GM21360 (cell line): ENCODE results near the gene WDR72.
"Not testable (repeated sequence)": the region's sequence is repeated elsewhere in the genome, so short reads cannot be mapped to it uniquely, and the experiment has no call there.

ENCODE experiments used
- ATAC-seq: cut with Tn5 transposase; IDR thresholded peaks from one replicate; pipeline ENCODE4 v1.9.1; 2021; ENCODE audit warnings: mild to moderate bottlenecking, moderate library complexity; ENCODE audit not compliant: unreplicated experiment

Gene WDR72

DNA sequence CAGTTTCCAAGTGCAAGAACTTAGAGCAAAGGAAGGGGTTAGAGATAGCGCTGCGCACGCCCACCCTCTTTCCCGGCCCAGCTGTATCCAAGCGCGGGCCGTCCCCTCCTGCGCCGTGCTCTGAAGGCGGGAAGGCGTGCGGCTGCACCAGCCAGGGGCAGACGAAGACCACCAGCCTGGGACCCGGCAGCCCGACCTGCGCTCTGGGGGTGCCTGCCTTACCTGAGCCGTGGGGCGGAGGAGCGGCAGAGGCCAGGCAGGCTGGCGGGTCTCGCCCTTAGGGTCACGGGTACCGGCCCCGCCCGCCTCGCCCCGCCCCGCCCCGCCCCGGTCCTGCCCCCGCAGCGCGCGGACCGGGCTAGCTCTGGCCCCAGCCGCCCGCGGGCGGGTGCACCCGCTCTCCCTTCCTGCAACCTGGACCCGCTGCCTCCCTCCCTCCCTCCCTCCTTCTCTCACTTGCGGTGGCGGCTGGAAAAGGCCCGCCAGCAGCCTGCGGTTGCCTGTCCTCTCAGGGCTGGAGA is at the start of gene WDR72:
Gene WDR72, minus strand, starts transcription at position 253 of the 521 bp plus-strand sequence. CDS start 26,514 bp downstream, outside the sequence.
- no peak for ATAC-seq

- ATAC-seq: no peak
These were observed 48.7 kb upstream of the WDR72 start for GRCh38 chr15:53808058-53808706.

- ATAC-seq: no peak
These were observed 48.0 kb upstream of the WDR72 start for GRCh38 chr15:53807501-53807900.

- no peak for ATAC-seq
These were observed 43.2 kb upstream of the WDR72 start for GRCh38 chr15:53802672-53803071.

- ATAC-seq: no peak
These were observed 32.1 kb upstream of the WDR72 start for GRCh38 chr15:53791581-53791980.

DNA sequence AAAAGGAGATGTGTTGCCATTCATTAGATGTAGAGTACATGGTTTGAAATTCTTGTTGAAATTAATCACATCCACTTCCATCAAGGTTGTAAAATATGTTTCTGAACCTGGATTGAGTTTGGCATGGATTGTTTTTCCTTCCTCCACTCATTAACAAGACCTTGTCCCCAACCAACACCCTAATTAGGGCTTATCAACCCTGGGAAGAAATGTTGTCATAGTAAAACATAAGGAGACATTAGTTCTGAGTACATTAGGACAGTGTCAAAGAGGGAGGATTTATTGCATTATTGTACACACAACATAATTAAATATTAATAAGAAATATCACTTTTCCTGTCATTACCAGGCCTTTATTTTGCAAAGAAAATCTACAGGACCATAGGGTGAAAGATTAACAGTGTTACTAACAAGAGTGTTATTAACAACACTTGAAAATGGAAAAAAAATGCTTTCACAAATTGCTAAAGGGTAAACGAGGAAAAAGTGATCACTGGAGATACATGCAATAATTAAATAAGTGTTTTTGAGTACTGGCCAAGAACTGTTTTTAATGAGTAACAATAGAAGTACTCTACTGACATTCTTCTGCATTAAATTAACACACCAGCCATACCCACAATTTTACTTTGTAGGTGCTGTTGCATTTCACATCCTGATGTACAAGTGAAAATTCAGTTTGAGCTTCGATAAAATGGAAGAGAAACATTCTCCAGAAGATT is 30.4 kb upstream of the WDR72 start:
- no peak for ATAC-seq

DNA sequence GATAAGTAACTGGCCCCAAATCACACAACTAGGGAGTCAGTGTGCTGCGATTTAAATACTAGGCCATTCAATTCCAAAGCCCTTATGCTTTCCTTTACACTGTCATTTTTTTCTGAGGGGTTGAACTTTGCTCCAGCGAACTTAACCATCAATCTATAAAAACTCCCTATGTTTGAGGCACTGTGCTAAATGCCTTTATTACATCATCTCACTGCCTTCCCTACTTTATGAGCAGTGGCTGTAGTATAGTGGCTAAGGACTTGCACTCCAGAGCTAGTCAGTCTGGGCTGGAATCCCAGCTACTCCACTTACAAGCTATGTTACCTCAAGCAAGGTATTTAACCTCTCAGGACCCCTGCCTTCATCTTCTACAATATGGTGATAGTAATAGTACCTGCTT is 26.9 kb upstream of the WDR72 start:
- ATAC-seq: no peak

- not testable (repeated sequence) for ATAC-seq
These were observed 25.8 kb upstream of the WDR72 start for GRCh38 chr15:53785241-53785640.

DNA sequence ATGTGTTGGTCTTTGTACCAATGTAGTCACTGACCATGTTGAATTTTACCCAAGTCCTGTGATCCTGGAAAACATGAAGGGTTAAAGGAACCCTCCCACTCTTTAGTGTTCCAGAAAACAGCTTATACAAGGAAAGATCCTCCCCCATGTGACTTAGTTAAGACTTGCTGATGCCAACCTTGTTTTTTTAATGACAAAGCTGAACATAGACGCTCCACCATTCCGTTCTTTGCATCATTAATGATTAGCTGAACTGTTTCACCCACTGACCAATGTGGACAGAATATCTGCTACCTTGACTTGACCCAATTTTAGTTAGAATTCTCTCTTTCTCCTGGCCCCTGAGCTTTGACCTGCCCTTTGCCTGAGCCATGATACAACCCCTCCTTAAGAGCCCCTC is 3.5 kb upstream of the WDR72 start:
- no peak for ATAC-seq

- no peak for ATAC-seq
These were observed 1.1 kb downstream of the WDR72 start for GRCh38 chr15:53758412-53758811.

DNA sequence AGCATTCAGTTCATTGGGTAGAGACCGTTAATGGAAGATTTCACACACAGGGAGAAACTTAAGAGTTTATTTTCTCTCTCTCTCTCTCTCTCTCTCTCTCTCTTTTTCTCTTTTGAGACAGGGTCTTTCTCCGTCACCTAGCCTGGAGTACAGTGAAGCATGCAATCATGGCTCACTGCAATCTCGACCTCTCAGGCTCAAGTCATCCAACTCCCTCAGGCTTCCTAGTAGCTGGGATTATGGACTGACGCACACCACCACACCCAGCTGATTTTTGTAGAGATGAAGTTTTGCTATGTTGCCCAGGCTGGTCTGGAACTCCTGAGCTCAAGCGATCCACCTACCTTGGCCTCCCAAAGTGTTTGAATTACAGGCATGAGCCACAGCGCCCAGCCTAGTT is 1.6 kb downstream of the WDR72 start:
- ATAC-seq: no peak

GRCh38 chr15:53753813-53754212 is 5.7 kb downstream of the WDR72 start:
- no peak for ATAC-seq

DNA sequence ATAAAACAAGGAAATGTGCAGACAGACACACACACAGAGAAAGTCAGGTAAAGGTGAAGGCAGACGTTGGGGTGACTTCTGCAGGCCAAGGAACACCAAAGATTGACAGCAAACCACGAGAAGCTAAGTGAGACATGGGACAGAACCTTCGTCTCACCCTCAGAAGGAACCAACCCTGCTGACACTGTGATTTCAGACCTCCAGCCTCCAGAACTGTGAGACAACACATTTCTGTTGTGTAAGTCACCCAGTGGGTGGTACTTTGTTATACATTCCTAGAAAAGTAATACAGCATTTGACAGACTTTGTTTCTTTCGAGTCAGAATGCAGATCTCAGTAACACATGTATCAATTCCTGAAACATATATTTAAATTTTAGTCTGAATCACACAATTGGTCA is 7.1 kb downstream of the WDR72 start:
- no peak for ATAC-seq

DNA sequence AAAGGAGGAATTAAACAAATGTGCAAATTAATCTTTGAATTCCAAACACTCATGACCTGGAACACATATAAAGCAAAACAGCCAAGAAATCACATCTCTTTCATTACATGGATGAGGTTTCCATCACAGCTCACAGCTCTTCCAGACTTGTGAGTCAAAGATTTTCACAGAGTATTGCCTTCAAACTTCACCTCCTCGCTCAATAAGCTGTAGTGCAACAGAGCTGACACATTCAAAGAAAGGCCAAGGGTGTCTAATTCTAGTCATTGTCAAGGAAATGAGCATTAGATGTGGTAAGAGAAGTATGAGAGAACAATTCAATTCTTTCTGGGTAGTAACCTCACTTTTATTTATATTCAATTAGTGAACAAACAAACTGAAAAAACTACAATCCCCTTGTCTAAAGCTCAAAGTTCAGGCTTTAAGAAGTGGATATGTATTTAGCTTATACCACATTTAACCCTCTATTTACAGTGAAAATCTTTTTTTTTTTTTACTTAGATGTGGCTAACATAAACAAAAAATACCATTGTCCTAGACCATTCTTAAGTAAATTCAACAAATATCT is 11.9 kb downstream of the WDR72 start:
- ATAC-seq: no peak

- ATAC-seq: no peak
These were observed 13.4 kb downstream of the WDR72 start for GRCh38 chr15:53746101-53746500.

GRCh38 chr15:53739651-53740050 is 19.8 kb downstream of the WDR72 start:
- ATAC-seq: no peak

GRCh38 chr15:53739187-53739586 is 20.3 kb downstream of the WDR72 start:
- ATAC-seq: no peak

DNA sequence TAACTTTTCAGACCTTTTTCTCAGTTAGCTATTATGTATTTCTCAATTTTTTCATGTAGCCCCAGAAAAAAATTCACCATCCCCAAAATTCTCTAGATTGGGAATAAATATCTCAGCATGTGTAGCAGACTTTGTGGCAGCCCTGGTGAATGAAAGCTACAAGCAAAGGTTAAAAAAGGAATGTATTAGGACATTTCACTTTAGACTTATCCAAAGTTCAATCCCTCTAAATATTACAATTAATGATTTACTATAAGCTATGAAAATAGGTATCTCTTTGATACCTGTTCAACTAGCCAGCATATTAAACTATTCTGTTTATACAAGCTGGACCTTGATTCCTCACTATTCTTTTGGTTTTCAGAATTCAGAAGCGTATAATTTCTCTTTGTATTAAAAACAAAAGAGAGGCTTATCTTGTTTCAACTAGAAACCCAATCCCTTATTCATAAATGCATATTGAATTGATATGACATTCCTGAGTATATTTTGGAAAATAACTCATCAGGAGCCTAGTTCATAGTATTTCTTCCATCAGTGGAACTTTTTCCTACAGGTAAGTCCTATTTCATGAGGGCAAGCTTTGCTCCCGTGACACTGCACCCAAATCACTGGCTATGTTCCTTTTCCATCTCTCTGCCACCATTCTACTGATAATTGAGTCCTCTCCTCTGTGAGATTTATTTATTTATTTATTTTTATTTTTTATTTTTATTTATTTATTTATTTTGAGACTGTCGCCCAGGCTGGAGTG is 38.0 kb downstream of the WDR72 start:
- no peak for ATAC-seq

DNA sequence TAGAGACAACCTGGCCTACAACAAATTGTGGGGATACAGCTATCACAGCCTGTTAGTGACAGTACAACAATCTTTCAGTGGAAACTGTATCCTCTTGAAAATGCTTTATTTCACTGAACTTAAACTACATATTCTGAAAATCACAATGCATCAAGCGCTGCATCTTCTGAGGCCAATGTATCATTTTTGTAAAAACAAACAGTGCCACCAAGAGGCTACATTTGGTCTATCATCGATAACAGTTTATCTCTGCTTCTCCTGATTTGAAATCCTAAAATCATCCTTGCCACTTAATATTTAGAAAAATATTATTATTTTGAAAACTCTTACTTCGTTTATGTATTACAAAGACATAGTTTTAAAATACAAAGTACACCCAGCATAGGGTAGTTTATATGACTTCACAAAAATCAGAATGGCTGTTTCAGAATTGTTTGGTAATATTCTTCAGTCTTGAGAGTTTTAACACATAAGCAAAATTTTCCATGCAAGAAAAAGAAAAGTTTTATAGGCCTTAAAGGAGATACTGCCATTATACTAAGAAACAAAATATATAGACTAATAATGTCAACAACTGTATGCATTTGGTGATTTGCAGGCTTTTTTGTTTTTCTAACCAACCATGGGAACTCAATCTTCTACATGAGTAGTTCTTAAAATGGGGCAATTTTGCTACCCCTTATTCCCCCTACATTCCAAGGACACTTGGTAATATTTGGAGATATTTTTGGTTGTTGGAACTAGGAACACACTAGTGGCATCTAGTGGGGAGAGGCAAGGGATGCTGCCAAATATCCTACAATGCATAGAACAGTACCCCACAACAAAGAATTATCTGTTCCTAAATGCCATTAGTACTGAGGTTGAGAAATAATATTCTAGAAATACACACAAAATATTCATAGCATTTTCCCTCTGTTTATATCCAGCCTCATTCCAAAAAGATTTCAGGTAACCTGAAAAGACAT is 42.3 kb downstream of the WDR72 start:
- ATAC-seq: no peak

DNA sequence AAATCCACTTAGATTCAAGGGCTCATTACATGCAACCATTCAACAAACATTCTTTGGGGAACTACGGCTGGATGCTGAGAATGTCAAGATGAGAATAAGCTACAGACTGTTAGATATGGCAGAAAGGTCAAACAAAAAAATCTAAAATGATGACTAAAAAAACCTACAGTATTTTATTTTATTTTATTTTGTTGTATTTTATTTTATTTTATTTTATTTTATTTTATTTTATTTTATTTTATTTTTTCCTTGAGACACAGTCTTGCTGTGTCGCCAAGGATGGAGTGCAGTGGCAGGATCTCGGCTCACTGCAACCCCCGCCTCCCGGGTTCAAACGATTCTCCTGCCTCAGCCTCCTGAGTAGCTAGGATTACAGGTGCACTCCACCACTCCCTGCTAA is 46.2 kb downstream of the WDR72 start:
- ATAC-seq: no peak
